GM18870 (cell line): ENCODE results near the gene LIN7A.
"Not testable (repeated sequence)": the region's sequence is repeated elsewhere in the genome, so short reads cannot be mapped to it uniquely, and the experiment has no call there.

Experiments
- ATAC-seq: cut with Tn5 transposase; IDR thresholded peaks from one replicate; pipeline ENCODE4 v1.9.1; 2021; ENCODE audit warnings: moderate library complexity; ENCODE audit not compliant: unreplicated experiment

LIN7A gene

DNA sequence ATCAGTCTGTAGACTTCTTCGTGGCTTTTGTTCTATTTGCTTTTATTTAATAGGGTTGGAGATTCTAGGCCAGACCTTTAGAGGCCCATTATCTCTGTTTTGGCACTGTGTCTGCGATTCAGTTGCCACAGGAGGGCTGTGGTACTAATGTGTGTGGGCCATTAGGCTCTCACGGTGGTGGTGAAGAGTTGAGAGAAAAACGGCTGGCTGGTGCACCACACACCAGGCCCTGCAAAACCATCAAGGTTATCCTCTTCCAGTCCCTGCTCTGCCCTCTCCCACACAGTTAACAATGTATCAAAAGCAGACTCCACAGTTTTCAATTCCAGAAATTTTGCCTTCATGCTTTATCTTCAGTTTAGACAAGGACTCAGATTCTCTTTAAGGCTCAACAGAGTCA lies 123.3 kb downstream of the LIN7A start:
- ATAC-seq, result no peak

DNA sequence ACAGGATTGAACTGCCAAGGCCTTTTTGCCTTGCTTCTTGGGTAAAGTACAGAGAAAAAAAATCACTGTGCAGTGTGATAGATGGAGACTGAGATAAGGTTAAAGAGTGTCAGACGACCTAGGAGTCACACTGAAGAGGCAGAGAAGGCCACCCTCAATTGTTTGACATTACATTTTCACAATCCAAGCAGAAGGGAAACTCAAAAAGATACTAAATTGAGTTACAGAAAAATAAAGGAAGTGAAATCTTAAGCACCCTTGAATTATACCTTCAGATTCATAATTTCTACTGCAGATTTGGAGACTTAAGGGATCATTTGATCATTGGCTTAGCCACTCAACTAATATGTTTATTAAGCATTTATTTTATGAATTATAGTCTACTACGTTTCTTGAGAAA lies 123.9 kb downstream of the LIN7A start:
- peak; percentile 42 for ATAC-seq

DNA sequence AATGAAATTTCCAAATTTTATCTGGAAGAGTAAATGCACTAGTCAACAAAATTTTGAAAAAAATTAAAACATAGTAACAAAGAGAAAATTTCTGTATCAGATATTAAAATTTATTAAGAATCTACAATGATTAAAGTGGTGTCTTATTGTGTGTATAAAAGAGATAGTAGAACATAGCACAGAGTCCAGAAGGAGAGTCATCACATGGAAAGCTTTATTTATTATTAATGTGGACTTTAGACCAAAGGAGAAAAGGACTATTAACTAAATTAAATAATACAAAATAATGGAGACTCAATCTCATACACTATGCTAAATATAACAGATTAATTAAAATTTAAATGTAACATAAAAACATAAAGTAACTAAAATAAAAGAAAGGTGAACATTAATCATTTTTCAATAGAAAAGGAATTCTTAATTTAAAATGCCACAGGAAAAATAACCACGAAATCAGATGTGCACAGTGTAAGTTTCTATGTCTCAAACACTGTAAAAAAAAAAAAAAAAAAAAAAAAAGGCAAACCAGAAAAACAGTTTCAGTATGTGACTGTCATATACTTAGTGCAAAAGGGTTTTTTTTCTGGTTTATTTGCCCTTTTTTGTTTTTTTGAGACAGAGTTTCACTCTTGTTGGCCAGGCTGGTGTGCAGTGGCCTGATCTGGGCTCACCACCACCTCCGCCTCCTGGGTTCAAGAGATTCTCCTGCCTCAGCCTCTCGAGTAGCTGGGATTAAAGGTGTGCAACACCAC lies 125.6 kb downstream of the LIN7A start:
- no peak for ATAC-seq

DNA sequence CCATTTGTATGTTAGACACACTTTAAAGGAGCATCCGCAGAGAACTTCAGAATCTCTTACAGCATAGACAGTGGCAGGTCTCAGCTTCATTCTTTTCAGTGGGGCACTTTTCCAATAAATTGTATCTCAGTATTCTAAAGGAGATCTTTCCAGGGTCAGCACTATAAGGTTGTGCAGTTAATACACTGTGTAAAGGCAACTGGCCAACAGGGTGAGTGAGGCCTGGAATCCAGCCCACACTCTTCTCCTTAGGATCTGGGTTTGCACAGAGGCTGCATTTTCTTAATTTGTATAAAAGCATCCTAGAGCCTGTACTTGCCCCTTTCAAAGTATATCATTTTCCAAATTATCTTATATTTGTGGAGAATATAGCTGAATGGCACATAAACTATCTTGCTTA lies 126.9 kb downstream of the LIN7A start:
- no peak for ATAC-seq

DNA sequence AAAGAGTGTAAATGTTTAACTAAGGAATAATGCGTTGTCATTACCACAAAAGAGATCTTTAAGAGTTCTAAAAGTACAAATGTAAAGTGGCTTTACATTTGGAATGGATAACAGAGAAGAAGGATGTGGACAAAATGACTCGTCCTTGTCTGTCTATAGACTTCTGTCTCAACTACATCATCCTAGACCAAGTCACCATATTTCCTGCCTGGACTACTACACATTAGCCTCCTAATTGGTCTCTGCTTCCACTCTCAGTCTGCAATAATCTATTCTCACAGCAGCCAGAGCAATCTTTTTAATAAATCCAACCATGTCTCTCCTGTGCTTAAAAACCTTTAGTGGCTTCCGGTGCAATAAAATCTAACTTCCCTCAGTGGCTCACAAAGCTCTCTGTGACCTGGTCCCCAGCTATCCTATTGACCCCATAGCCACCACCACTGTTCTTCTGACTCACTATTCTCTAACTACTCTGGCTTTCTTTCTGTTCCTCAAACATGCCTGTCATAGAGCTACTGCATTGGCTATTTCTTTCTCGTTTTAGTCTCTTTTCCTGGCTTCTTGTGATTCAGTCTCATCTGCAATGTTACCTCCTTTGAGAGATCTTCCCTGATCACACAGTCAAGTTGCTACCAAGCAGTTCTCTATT lies 130.0 kb downstream of the LIN7A start:
- ATAC-seq, result peak; percentile 87

DNA sequence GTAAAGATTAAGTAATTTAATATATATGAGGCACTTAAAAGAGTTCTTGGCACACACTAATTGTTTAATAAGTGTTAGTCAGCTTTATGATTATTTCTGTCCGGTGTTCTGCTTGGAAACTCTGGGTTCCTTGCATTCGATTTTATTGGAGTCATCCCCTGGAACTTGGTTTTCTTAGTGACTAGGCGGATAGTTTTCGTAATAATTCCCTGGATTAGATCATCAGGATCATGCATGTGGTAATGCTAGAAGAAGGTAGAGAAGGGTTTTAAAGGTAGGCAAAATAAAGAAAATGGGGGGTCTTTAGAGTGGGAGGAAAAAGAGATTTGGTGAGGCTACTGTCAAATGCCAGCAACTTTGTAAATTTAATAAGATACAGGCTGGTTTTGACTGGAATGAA lies 132.6 kb downstream of the LIN7A start:
- no peak for ATAC-seq

DNA sequence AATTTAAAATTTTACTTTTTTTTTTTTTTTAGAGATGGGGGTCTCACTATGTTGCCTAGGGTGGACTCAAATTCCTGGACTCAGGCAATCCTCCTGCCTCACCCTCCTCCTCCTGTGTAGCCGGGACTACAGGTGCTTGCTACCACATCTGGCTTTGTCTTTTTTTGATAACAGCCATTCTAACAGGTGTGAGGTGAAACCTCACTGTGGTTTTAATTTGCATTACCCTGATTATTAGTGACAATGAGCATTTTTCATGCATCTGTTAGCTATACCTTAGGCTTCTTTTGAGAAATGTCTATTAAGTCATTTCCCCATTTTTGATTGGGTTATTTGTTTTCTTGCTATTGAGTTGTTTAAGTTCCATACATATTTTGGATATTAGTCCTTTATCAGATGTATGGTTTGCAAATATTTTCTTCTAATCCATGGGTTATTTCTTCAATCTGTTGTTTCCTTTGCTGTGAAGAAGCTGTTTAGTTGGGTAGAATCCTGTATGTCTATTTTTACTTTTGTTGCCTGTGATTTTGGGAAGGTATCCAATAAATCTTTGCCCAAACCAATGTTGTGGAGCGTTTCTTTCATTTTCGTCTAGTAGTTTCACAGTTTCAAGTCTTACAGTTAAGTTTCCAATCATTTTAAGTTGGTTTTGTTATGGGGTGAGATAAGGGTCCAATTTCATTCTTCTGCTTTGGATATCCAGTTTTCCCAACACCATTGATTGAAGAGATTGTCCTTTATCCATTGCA lies 134.9 kb downstream of the LIN7A start:
- peak; percentile 75 for ATAC-seq

DNA sequence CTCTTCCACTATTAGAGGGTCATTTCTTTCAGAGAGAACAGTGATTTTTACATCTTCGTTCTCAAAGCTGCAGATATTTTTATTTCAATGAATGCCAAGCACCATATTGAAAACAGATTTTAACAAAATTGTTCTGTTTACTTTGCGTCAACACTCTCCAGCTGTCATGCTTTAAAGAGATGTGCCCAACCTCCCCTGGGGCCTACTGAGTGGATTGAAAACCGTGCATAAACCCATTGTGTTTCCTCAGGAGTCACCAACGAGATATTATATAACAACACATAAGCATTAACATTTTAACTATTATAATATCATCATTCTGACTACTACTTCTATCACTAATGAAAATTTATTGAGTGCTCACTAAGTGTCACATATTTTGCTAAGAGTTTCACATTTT lies 139.5 kb downstream of the LIN7A start:
- no peak for ATAC-seq

DNA sequence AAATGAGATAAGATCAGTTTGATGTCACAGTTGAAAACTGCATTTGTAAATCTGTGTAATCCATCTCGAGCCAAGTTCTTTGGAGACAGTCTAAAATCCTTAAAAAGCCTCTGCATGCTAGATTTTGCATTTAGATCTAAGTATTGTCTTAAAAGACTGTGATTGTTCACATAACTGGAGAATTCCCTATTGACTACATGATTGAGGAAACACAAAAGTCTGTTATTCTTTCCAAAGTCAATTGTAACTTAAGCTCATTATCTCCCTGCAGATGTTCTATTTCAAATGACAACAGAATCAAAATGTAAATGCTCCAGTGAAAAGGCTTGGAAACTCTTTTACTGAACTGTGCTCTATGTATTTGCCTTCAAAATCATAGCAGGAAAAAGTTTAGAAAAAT lies 143.2 kb downstream of the LIN7A start:
- no peak for ATAC-seq

DNA sequence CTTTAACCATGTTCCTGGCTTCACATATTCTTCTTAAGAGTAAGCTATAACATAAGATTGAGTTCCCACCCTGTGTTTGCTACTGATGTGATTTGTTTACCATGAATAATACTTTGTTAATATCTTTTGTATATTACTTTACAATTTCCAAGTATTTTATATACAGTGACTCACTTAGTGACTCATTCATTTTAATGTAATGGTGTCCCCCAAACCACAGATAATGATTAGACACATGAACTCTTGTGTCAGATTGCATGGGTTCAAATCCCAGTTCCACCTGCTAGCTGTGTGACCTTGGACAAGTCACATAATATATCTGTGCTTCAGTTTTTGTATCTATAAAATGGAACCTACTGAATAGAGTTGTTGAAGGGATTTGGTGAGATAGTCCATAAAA lies 144.9 kb downstream of the LIN7A start:
- no peak for ATAC-seq

DNA sequence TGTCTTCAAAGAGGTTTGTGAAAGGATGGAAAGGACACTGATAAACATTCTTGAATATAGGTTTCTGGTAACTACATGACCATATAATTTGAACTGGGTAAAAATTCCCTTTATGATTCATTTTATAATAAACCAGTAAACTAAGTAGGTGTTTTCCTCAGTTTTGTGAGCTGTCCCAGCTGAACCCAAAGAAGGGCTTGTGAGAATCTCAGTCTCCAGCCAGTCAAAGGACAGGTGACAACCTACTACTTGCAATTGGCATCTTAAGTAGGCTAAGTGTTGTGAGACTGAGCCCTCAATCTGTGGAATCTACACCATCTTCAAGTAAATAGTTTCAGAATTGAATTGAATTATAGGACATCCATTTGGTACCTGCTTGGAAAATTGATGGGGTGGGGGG lies 145.9 kb downstream of the LIN7A start:
- ATAC-seq, result no peak

DNA sequence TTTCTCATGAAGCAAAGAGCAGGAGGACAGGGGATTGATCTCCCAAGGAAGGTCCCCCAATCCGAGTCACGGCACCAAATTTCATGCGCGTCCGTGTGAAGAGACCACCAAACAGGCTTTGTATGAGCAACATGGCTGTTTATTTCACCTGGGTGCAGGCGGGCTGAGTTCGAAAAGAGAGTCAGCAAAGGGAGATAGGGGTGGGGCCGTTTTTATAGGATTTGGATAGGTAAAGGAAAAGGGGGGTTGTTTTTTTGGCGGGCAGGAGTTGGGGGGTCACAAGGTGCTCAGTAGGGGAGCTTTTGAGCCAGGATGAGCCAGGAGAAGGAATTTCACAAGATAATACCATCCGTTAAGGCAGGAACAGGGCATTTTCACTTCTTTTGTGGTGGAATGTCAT lies 149.3 kb downstream of the LIN7A start:
- not testable (repeated sequence) for ATAC-seq

DNA sequence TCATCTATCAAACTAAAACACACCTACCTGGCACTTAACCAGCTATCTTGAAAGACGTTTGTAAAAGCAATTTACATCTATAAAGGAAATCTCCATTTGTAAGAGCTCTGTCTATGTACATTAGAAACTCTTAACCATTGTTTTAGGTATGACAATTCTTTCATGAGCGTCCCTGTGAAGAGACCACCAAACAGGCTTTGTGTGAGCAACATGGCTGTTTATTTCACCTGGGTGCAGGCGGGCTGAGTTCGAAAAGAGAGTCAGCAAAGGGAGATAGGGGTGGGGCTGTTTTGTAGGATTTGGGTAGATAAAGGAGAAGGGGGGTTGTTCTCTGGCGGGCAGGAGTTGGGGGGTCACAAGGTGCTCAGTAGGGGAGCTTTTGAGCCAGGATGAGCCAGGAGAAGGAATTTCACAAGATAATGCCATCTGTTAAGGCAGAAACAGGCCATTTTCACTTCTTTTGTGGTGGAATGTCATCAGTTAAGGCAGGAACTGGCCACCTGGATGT lies 154.7 kb downstream of the LIN7A start:
- not testable (repeated sequence) for ATAC-seq

DNA sequence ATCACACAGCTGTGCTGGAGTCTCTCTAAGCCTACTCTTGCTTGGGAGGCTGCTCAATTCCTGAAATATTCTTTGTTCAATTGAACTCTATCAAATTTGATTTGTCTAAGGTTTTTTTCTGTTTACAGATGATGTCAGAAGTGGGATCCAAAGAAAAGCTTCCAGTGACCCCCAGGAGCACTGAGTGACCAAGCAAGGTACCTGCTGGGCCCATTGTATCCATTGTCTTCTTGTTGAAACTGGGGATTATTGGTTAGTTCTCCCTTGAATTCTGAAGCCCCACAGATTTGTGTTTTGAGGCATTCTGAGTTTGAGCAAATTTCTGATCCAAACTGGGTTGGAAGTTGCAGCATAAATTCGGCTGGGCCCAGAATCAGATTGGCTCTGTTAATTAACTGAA lies 156.4 kb downstream of the LIN7A start:
- no peak for ATAC-seq

DNA sequence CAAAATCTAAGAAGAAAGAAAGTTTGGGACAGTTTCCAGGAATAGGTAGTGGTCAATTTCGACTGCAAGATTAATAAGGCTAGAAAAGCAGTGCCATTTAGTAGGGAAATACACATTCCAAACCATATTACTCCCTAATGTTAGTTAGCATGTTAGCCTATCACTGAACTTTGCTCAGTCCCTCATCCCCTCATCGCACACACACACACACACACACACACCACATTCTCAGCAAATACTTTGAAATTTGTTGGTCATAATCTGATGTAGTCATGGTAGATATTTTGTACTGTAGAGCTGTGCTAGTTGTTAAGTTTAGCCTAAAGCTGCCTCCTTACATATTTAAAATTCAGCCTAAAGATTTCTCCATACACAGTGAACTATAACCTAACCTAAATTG lies 157.0 kb downstream of the LIN7A start:
- no peak for ATAC-seq

DNA sequence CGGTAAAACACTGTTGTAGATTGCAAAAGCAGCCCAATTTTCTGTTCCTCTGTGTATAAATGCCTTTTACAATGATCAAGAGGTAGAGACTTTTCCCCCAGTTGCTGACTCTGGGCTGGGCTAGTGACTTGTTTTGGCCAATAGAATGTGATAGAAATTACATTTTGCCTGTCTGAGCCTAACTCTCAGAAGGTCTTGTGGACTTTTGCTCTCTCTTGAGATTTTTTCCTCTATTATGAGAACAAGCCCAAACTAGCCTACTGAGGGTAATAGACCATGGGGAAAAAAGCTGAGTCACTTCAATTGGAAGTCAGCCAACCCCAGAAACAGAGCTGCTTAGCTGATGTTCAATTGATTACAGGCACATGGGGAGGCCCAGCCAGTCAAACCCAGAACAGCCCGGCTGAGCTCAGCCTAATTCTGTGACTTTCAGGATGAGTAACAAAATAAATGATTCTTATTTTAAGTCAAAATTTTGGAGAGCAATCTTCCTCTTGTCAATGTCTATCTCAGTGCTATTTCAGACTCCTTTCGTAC lies 159.7 kb downstream of the LIN7A start:
- ATAC-seq, result peak; percentile 96

DNA sequence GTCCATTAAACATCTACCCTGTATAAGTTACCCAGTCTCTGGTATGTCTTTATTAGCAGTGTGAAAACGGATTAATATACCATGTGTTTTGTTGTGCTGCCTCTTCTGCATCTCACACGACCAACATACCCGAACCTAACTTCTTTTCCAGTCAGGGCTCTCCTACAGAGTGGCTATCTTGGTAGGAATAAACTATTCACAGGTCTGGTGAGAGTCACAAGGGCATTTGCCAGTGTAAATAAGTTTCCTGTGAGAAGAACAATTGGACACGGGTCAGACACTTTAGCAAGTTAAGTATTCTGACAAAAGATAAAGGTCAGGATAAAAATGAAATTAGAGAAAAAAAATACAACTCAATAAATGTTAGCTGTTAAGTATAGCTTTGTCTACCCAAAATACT lies 160.1 kb downstream of the LIN7A start:
- ATAC-seq, result no peak

DNA sequence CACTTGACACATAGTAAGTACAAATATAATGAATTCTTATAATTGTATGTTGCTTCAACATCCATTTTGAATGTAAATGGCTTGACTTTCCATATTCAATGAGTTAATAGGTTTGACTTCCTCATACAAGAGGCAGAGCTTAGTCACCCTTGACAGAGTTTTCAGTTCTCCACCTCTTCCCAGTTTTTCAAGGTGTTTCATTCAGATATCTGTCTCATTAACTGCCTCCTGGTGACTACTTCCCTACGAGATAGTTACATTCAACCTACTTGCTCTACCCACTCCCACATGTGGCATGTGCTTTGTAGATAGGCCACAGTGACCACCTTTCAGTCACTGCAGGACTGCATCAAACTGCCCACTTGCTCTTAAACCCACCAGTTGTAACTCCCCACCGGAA lies 161.0 kb downstream of the LIN7A start:
- ATAC-seq, result no peak

DNA sequence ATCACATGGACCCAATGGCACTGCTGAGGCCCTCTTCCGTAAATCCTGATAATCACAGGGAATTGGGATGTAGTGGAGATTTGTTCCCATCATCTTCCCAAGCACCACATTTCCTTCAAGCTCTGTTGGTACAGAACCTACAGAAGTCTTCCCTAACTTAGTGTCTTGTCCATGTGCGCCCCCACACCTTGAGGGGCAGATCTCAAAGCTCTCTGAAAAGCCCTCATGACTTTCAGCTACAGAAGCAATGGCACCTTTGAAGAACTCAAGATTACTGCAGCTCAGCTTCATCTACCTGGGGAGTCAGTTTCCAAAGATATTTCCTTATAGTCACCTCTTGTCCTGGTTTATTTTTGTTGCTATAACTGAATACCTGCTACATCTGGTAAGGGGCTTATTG lies 166.8 kb downstream of the LIN7A start:
- no peak for ATAC-seq

DNA sequence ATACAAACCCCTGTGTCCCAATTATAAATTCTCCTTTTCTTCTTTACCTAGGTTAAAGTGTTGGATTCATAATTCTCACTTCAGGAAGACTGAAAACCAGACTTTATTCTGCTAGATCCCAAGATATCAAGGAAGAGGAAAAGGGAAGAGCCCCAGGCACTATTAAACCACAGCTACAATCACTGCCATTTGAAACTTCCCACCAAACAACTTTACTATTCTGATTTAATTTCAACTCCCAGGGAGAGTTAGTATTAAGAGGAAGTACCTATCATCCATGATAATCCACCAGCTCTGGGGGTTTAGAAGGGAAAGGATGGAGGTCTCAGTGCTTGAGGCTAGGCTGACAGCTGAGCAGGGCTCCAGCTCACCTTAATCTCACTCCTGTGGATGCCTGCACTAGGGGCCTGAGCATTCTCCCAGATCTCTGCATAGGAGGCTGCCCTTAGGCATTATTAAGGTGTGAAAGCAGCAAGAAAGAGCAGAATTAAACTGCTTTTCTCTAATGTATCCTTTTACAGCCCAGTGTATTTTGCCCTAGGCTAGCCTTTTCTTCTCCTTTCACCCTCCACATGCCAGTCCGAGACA lies 168.1 kb downstream of the LIN7A start:
- ATAC-seq, result no peak

DNA sequence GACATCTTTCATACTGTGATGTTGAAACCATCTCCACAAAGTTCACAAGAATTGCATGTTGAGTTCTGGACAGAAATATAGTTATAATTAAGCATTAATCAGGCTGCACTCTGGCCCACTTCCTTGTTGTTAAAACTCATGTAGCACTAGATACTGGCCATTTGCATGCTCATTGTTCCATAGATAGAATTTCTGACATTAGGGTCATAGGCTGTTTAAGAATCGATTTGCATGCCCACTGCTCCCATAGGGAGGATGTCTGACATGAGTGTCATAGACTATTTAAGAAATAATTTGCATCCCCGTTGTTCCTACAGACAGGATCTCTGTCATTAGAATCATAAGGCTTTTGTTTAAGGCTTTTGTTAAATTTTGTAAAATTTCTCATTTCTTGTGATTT lies 170.8 kb downstream of the LIN7A start:
- peak; percentile 96 for ATAC-seq
